HepG2 (cell line): ENCODE results near the gene SLC16A4. TPM values are rescaled to one million over a fixed set of nuclear protein-coding genes. Genes with fewer than 3 reads are reported as not detected.
A peak's percentile ranks its signal among the peaks of the same experiment; 100 is the strongest.

Experiments used
- ARNTL ChIP-seq: sonication (generic); formaldehyde crosslinking; IDR thresholded peaks from 2 replicates; pipeline ENCODE4 v1.4.0; 2020; ENCODE audit warnings: mild to moderate bottlenecking, missing genetic modification reagents
- ISX ChIP-seq: sonication (generic); formaldehyde crosslinking; conservative IDR thresholded peaks from 2 replicates; pipeline ENCODE4 v1.5.0; 2020; ENCODE audit warnings: missing genetic modification reagents
- NFIC ChIP-seq: IDR thresholded peaks from 2 replicates; pipeline ENCODE4 v1.6.1; 2012; ENCODE audit warnings: mild to moderate bottlenecking, low read length, inconsistent platforms
- WIZ ChIP-seq: sonication (generic); formaldehyde crosslinking; IDR thresholded peaks from 2 replicates; pipeline ENCODE4 v1.5.1; 2020; ENCODE audit warnings: mild to moderate bottlenecking, missing genetic modification reagents
- ZNF3 ChIP-seq: IDR thresholded peaks from 2 replicates; pipeline ENCODE4 v1.7.0; 2017; ENCODE audit warnings: inconsistent platforms
- ZNF367 ChIP-seq: sonication (generic); formaldehyde crosslinking; IDR thresholded peaks from 2 replicates; pipeline ENCODE4 v1.4.0; 2020; ENCODE audit warnings: missing genetic modification reagents, borderline replicate concordance
- ZNF619 ChIP-seq: sonication (generic); formaldehyde crosslinking; IDR thresholded peaks from 2 replicates; pipeline ENCODE4 v1.4.0; 2020; ENCODE audit warnings: mild to moderate bottlenecking, missing genetic modification reagents
- ZNF747 ChIP-seq: sonication (generic); formaldehyde crosslinking; IDR thresholded peaks from 2 replicates; pipeline ENCODE4 v1.8.1; 2023; ENCODE audit warnings: missing genetic modification reagents, mild to moderate bottlenecking, borderline replicate concordance
- polyA plus RNA-seq, 8 experiments: library from polyadenylated mRNA; depleted of rRNA in 3 of 8; stranded (reverse) in 7 of 8; unstranded in 1 of 8; fragments of >200 nt; fragmentation: Illumina TruSeq in 4 of 8; extraction: Trizol in 4 of 8; gene quantifications; 2 replicates each; pipeline versions ENCODE4 v1.2.1 to v1.2.3, GENCODE V29; 2011 to 2016; ENCODE audit warnings: low read depth in 4 of 8, missing spikeins in 1 of 8, mixed read lengths in 1 of 8; ENCODE audit not compliant: insufficient read depth in 1 of 8
- total RNA-seq, 5 experiments: library from RNA; depleted of rRNA; stranded (reverse); fragments of >200 nt; fragmentation: Illumina TruSeq; extraction: Trizol; gene quantifications; 2 replicates each; pipeline ENCODE4 v1.2.3, GENCODE V29; 2016; ENCODE audit warnings: low read depth in 1 of 5
- TF ChIP-seq, protein P1 (sequence below): sonication (generic); formaldehyde crosslinking; IDR thresholded peaks from 2 replicates; pipeline ENCODE4 v1.8.0; 2022; ENCODE audit warnings: mild to moderate bottlenecking, missing genetic modification reagents, moderate library complexity
- TF ChIP-seq, protein P2 (sequence below): sonication (generic); formaldehyde crosslinking; IDR thresholded peaks from 2 replicates; pipeline ENCODE4 v1.9.0; 2021; ENCODE audit warnings: missing genetic modification reagents, borderline replicate concordance
- TF ChIP-seq, protein P3 (sequence below): sonication (generic); formaldehyde crosslinking; IDR thresholded peaks from 2 replicates; pipeline ENCODE4 v1.4.0; 2020; ENCODE audit warnings: mild to moderate bottlenecking, missing genetic modification reagents
- TF ChIP-seq, protein P4 (sequence below): sonication (generic); formaldehyde crosslinking; IDR thresholded peaks from 2 replicates; pipeline ENCODE4 v1.5.0; 2020; ENCODE audit warnings: missing genetic modification reagents
- TF ChIP-seq, protein P5 (sequence below): sonication (generic); formaldehyde crosslinking; IDR thresholded peaks from 2 replicates; pipeline ENCODE4 v1.4.0; 2020; ENCODE audit warnings: low read depth, mild to moderate bottlenecking, missing genetic modification reagents
- TF ChIP-seq, protein P6 (sequence below): sonication (generic); formaldehyde crosslinking; conservative IDR thresholded peaks from 2 replicates; pipeline ENCODE4 v1.4.0; 2020; ENCODE audit warnings: missing genetic modification reagents
- TF ChIP-seq, protein P7 (sequence below): sonication (generic); formaldehyde crosslinking; IDR thresholded peaks from 2 replicates; pipeline ENCODE4 v1.5.1; 2020; ENCODE audit warnings: mild to moderate bottlenecking, missing genetic modification reagents

The SLC16A4 gene
- total and polyA plus RNA-seq, 2 of the 13 experiments (the other 11 are each of a cell fraction or from before 2014, with no cell fraction given), result 1.1 to 1.5 TPM

DNA sequence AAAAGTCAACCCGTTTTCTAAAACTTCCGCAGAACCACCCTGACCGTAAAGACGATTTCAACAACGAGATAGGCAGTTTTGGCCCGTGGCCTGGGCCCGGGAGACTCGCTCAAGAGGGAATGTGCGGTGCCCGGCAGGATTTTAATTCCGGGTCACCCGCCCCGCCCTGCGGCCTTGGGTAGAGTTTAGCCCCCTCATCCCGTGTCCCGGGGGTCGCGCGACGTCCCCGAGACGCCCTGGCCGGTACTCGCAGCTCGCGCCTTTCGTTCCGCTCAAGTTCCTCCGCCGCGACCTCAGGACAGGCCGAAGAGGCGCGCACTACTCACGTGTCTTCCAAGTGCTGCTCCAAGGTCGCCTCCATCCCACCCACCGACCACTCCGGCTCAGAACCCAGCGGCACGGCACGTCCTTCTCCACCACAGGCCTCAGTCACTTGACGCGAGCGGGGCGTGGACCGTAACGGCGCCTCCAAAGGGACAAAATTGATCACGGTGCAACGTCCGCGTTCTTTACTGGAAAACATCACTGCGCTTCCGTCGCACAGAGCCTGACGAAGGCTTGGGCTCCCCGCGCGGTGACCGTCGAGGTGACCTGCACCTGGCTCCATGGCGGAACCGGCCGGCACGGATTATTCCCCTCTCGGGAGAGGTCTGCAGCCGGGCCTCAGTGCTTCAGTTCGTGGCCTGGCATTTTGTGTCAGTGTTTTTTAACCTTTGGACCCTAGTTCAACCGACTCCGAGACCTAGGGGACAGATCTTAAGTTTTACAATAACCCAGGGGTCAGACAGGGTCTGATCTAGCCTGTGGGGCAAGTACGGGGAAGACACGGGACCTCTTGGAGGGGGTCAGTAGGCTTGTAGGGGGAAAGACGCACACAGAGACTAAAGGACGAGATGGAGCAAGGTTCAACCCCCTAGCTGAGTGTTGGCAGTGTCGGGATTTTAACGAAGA is 16.7 kb upstream of the SLC16A4 start, which contains the start of gene LAMTOR5 (continued):
- TF ChIP-seq ARNTL, result peak; percentile 91; the same call in 1 of the 2 replicates
- TF ChIP-seq NFIC, result peak; percentile 38; the same call in 1 of the 2 replicates
- TF ChIP-seq, protein P1, sequence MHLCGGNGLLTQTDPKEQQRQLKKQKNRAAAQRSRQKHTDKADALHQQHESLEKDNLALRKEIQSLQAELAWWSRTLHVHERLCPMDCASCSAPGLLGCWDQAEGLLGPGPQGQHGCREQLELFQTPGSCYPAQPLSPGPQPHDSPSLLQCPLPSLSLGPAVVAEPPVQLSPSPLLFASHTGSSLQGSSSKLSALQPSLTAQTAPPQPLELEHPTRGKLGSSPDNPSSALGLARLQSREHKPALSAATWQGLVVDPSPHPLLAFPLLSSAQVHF (CRISPR knock-in tag), result peak; percentile 80
- peak; percentile 95 for TF ChIP-seq ZNF747
- TF ChIP-seq ZNF3, result no peak
- TF ChIP-seq, protein P2, sequence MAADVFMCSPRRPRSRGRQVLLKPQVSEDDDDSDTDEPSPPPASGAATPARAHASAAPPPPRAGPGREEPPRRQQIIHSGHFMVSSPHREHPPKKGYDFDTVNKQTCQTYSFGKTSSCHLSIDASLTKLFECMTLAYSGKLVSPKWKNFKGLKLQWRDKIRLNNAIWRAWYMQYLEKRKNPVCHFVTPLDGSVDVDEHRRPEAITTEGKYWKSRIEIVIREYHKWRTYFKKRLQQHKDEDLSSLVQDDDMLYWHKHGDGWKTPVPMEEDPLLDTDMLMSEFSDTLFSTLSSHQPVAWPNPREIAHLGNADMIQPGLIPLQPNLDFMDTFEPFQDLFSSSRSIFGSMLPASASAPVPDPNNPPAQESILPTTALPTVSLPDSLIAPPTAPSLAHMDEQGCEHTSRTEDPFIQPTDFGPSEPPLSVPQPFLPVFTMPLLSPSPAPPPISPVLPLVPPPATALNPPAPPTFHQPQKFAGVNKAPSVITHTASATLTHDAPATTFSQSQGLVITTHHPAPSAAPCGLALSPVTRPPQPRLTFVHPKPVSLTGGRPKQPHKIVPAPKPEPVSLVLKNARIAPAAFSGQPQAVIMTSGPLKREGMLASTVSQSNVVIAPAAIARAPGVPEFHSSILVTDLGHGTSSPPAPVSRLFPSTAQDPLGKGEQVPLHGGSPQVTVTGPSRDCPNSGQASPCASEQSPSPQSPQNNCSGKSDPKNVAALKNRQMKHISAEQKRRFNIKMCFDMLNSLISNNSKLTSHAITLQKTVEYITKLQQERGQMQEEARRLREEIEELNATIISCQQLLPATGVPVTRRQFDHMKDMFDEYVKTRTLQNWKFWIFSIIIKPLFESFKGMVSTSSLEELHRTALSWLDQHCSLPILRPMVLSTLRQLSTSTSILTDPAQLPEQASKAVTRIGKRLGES (CRISPR knock-in tag), result 0 out of 2 replicates have a peak, but pooled peaks have one; percentile 29
- peak; percentile 82; the same call in 1 of the 2 replicates for TF ChIP-seq ZNF619 (CRISPR knock-in tag)
- TF ChIP-seq ISX (CRISPR knock-in tag), result no peak
- TF ChIP-seq ZNF367, result 0 out of 2 replicates have a peak, but pooled peaks have one; percentile 20
- TF ChIP-seq, protein P3, sequence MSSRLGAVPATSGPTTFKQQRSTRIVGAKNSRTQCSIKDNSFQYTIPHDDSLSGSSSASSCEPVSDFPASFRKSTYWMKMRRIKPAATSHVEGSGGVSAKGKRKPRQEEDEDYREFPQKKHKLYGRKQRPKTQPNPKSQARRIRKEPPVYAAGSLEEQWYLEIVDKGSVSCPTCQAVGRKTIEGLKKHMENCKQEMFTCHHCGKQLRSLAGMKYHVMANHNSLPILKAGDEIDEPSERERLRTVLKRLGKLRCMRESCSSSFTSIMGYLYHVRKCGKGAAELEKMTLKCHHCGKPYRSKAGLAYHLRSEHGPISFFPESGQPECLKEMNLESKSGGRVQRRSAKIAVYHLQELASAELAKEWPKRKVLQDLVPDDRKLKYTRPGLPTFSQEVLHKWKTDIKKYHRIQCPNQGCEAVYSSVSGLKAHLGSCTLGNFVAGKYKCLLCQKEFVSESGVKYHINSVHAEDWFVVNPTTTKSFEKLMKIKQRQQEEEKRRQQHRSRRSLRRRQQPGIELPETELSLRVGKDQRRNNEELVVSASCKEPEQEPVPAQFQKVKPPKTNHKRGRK, result no peak
- TF ChIP-seq, protein P4, sequence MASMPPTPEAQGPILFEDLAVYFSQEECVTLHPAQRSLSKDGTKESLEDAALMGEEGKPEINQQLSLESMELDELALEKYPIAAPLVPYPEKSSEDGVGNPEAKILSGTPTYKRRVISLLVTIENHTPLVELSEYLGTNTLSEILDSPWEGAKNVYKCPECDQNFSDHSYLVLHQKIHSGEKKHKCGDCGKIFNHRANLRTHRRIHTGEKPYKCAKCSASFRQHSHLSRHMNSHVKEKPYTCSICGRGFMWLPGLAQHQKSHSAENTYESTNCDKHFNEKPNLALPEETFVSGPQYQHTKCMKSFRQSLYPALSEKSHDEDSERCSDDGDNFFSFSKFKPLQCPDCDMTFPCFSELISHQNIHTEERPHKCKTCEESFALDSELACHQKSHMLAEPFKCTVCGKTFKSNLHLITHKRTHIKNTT (CRISPR knock-in tag), result no peak
- peak; percentile 92; the same call in 1 of the 2 replicates for TF ChIP-seq WIZ (CRISPR knock-in tag)
- TF ChIP-seq, protein P5, sequence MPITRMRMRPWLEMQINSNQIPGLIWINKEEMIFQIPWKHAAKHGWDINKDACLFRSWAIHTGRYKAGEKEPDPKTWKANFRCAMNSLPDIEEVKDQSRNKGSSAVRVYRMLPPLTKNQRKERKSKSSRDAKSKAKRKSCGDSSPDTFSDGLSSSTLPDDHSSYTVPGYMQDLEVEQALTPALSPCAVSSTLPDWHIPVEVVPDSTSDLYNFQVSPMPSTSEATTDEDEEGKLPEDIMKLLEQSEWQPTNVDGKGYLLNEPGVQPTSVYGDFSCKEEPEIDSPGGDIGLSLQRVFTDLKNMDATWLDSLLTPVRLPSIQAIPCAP (CRISPR knock-in tag), result 0 out of 2 replicates have a peak, but pooled peaks have one; percentile 56
- TF ChIP-seq, protein P6, sequence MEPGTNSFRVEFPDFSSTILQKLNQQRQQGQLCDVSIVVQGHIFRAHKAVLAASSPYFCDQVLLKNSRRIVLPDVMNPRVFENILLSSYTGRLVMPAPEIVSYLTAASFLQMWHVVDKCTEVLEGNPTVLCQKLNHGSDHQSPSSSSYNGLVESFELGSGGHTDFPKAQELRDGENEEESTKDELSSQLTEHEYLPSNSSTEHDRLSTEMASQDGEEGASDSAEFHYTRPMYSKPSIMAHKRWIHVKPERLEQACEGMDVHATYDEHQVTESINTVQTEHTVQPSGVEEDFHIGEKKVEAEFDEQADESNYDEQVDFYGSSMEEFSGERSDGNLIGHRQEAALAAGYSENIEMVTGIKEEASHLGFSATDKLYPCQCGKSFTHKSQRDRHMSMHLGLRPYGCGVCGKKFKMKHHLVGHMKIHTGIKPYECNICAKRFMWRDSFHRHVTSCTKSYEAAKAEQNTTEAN (CRISPR knock-in tag), result peak; percentile 88; the same call in 1 of the 2 replicates
- TF ChIP-seq, protein P7, sequence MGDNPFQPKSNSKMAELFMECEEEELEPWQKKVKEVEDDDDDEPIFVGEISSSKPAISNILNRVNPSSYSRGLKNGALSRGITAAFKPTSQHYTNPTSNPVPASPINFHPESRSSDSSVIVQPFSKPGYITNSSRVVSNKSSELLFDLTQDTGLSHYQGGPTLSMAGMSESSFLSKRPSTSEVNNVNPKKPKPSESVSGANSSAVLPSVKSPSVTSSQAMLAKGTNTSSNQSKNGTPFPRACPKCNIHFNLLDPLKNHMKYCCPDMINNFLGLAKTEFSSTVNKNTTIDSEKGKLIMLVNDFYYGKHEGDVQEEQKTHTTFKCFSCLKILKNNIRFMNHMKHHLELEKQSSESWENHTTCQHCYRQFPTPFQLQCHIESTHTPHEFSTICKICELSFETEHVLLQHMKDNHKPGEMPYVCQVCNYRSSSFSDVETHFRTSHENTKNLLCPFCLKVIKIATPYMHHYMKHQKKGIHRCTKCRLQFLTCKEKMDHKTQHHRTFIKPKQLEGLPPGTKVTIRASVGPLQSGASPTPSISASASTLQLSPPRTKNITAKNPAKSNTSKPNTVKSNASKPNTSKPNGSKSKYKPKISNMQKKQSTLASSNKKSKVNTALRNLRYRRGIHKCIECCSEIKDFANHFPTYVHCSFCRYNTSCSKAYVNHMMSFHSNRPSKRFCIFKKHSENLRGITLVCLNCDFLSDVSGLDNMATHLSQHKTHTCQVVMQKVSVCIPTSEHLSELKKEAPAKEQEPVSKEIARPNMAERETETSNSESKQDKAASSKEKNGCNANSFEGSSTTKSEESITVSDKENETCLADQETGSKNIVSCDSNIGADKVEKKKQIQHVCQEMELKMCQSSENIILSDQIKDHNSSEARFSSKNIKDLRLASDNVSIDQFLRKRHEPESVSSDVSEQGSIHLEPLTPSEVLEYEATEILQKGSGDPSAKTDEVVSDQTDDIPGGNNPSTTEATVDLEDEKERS (CRISPR knock-in tag), result peak; percentile 84; the same call in 1 of the 2 replicates
